IMR-90 (cell line): ENCODE measurements around the gene PEX6. TPM values are rescaled to one million over a fixed set of nuclear protein-coding genes. Genes with fewer than 3 reads are reported as not detected.

Experiments used
- ATAC-seq: fragments of 200-7000 bp; cut with Tn5 transposase; 2 replicates; pipeline ENCODE4 v1.9.1; 2020; ENCODE audit warnings: low read depth, mild to moderate bottlenecking, moderate library complexity
- BruUV-seq: library from RNA; stranded (reverse); fragments of 400-500 nt; replicated peaks from 2 replicates; lab custom pipeline; 2021; lab: Mats Ljungman, UMichigan
- CTCF ChIA-PET: fragments of 300-600 bp; formaldehyde crosslinking; extraction: SDS; loops from one replicate; lab custom pipeline; 2021; ENCODE audit warnings: antibody characterized with exemption; lab: Yijun Ruan, JAX
- POLR2A ChIA-PET: fragments of 300-600 bp; sonication (Branson Sonifier 250); formaldehyde crosslinking; loops from one replicate; lab custom pipeline; 2022; ENCODE audit warnings: antibody characterized with exemption; ENCODE audit not compliant: unreplicated experiment; lab: Charles Lee
- DNase-seq: peaks from one replicate; pipeline ENCODE4 v3.0.0; 2013
- H2AFZ ChIP-seq: replicated peaks from 2 replicates; pipeline ENCODE3; 2013; ENCODE audit warnings: low read length, mild to moderate bottlenecking; ENCODE audit not compliant: poor library complexity
- H2AK5ac ChIP-seq: 2 replicates; pipeline ENCODE4 v1.6.1; 2013; ENCODE audit warnings: low read depth, low read length, inconsistent platforms
- H2AK9ac ChIP-seq: replicated peaks from 2 replicates; pipeline ENCODE3; 2013; ENCODE audit warnings: mild to moderate bottlenecking, low read depth, low read length, moderate library complexity; ENCODE audit not compliant: poor library complexity
- H2BK120ac ChIP-seq: 2 replicates; pipeline ENCODE4 v1.6.1; 2013; ENCODE audit warnings: low read depth, low read length, inconsistent platforms
- H2BK15ac ChIP-seq: 3 replicates; pipeline ENCODE4 v1.6.1; 2013; ENCODE audit warnings: low read depth, low read length, inconsistent platforms
- H2BK20ac ChIP-seq: 2 replicates; pipeline ENCODE4 v1.6.1; 2013; ENCODE audit warnings: low read depth, mild to moderate bottlenecking, inconsistent platforms, low read length, moderate library complexity
- H2BK5ac ChIP-seq: 2 replicates; pipeline ENCODE4 v1.6.1; 2013; ENCODE audit warnings: mild to moderate bottlenecking, low read depth, low read length, inconsistent platforms; ENCODE audit not compliant: poor library complexity, severe bottlenecking
- H3K14ac ChIP-seq: replicated peaks from 2 replicates; pipeline ENCODE4 v1.6.1; 2013; ENCODE audit warnings: low read depth, low read length, inconsistent platforms
- H3K18ac ChIP-seq: 2 replicates; pipeline ENCODE4 v1.6.1; 2013; ENCODE audit warnings: low read depth, low read length, control low read depth
- H3K23ac ChIP-seq: 2 replicates; pipeline ENCODE4 v1.6.1; 2013; ENCODE audit warnings: low read depth, low read length, inconsistent platforms
- H3K27ac ChIP-seq: 2 replicates; pipeline ENCODE4 v1.5.1; 2013; ENCODE audit warnings: mild to moderate bottlenecking, control low read depth, low read length; ENCODE audit not compliant: insufficient read depth
- H3K27me3 ChIP-seq: 2 replicates; pipeline ENCODE4 v1.6.1; 2013; ENCODE audit warnings: low read length; ENCODE audit not compliant: control insufficient read depth, insufficient read depth
- H3K36me3 ChIP-seq: 2 replicates; pipeline ENCODE4 v1.6.1; 2013; ENCODE audit warnings: low read length, mixed read lengths; ENCODE audit not compliant: control insufficient read depth, insufficient read depth
- H3K4ac ChIP-seq: 2 replicates; pipeline ENCODE4 v1.6.1; 2013; ENCODE audit warnings: low read depth, low read length, inconsistent platforms
- H3K4me1 ChIP-seq: 2 replicates; pipeline ENCODE4 v1.6.1; 2013; ENCODE audit warnings: low read length, mixed read lengths; ENCODE audit not compliant: control insufficient read depth, insufficient read depth
- H3K4me2 ChIP-seq: 2 replicates; pipeline ENCODE4 v1.6.1; 2013; ENCODE audit warnings: low read depth, mild to moderate bottlenecking, control low read depth, low read length, moderate library complexity
- H3K4me3 ChIP-seq: 2 replicates; pipeline ENCODE4 v1.5.1; 2013; ENCODE audit warnings: low read depth, mild to moderate bottlenecking, control low read depth, low read length, moderate library complexity; ENCODE audit not compliant: insufficient read depth
- H3K56ac ChIP-seq: 2 replicates; pipeline ENCODE4 v1.6.1; 2013; ENCODE audit warnings: low read length, inconsistent platforms; ENCODE audit not compliant: insufficient read depth; ENCODE audit errors: extremely low read depth
- H3K79me1 ChIP-seq, 2 experiments: 2 replicates each; pipeline ENCODE4 v1.6.1; 2013; ENCODE audit warnings: low read length in 2 of 2, inconsistent platforms in 1 of 2, low read depth in 1 of 2
- H3K9ac ChIP-seq: 2 replicates; pipeline ENCODE4 v1.6.1; 2013; ENCODE audit warnings: low read depth, low read length, control low read depth
- H3K9me1 ChIP-seq: 2 replicates; pipeline ENCODE4 v1.6.1; 2013; ENCODE audit warnings: low read length, inconsistent platforms; ENCODE audit not compliant: insufficient read depth
- H3K9me3 ChIP-seq: 2 replicates; pipeline ENCODE4 v1.6.1; 2013; ENCODE audit warnings: low read length; ENCODE audit not compliant: control insufficient read depth, insufficient read depth
- H4K20me1 ChIP-seq: 2 replicates; pipeline ENCODE4 v1.6.1; 2013; ENCODE audit warnings: low read length, inconsistent platforms; ENCODE audit not compliant: insufficient read depth
- H4K5ac ChIP-seq: 2 replicates; pipeline ENCODE4 v1.6.1; 2013; ENCODE audit warnings: mild to moderate bottlenecking, low read depth, low read length, control low read depth
- H4K8ac ChIP-seq, 2 experiments: 2 replicates each; pipeline ENCODE4 v1.6.1; 2013; ENCODE audit warnings: low read depth in 2 of 2, low read length in 2 of 2, control low read depth in 1 of 2, inconsistent platforms in 1 of 2
- H4K91ac ChIP-seq: 2 replicates; pipeline ENCODE4 v1.6.1; 2013; ENCODE audit warnings: low read depth, low read length, inconsistent platforms; ENCODE audit not compliant: insufficient read depth
- NFE2L2 ChIP-seq: fragments of 150-350 bp; IDR thresholded peaks from 2 replicates; pipeline ENCODE4 v1.6.1; 2016; ENCODE audit warnings: low read depth, mild to moderate bottlenecking, low read length
- RAD21 ChIP-seq: IDR thresholded peaks from 2 replicates; pipeline ENCODE4 v1.6.1; 2012; ENCODE audit warnings: low read length, improper control_type of control experiment
- RCOR1 ChIP-seq: IDR thresholded peaks from 2 replicates; pipeline ENCODE4 v1.6.1; 2012; ENCODE audit warnings: mild to moderate bottlenecking, low read length, improper control_type of control experiment; ENCODE audit not compliant: insufficient replicate concordance
- WGBS, 2 experiments: methylation state at CpG; one replicate each; pipeline versions ENCODE4 v1.1.5 to v1.1.7; 2013; ENCODE audit warnings: missing lambda C conversion rate in 2 of 2; ENCODE audit not compliant: insufficient read length in 1 of 2; ENCODE audit errors: extremely low coverage in 2 of 2; 5-methylcytosine and 5-hydroxymethylcytosine counted together
- dilution Hi-C: fragments of 300-500 bp; cut with HindIII; formaldehyde crosslinking; loops from one replicate; pipeline ENCODE4 v1.14.3; 2018; ENCODE audit warnings: low sequenced_read_pairs; ENCODE audit not compliant: unreplicated experiment
- in situ Hi-C: fragments of 300-500 bp; cut with MboI; formaldehyde crosslinking; loops from 3 replicates; pipeline ENCODE4 v1.14.3; 2019; ENCODE audit warnings: low sequenced_read_pairs, inconsistent platforms, mixed read lengths
- intact Hi-C: fragments of 100-400 bp; cut with micrococcal nuclease; formaldehyde crosslinking; loops from 2 replicates; pipeline ENCODE4 v1.10.0; 2022
- polyA plus RNA-seq, 3 experiments: library from polyadenylated mRNA; depleted of rRNA; stranded (reverse); fragments of >200 nt; gene quantifications; 2 replicates each; pipeline ENCODE4 v1.2.3, GENCODE V29; 2012; ENCODE audit warnings: low replicate concordance in 1 of 3
- total RNA-seq: library from RNA; depleted of rRNA; stranded (reverse); fragments of >200 nt; gene quantifications from 2 replicates; pipeline ENCODE4 v1.2.3, GENCODE V29; 2012
- TF ChIP-seq, protein P1 (sequence below): conservative IDR thresholded peaks from 2 replicates; pipeline ENCODE4 v1.5.1; 2012; ENCODE audit warnings: mild to moderate bottlenecking, low read depth, low read length, improper control_type of control experiment

PEX6 gene
- total and polyA plus RNA-seq, 2 of the 4 experiments (the other 2 are of a cell fraction) = 10.4 to 10.6 TPM

DNA sequence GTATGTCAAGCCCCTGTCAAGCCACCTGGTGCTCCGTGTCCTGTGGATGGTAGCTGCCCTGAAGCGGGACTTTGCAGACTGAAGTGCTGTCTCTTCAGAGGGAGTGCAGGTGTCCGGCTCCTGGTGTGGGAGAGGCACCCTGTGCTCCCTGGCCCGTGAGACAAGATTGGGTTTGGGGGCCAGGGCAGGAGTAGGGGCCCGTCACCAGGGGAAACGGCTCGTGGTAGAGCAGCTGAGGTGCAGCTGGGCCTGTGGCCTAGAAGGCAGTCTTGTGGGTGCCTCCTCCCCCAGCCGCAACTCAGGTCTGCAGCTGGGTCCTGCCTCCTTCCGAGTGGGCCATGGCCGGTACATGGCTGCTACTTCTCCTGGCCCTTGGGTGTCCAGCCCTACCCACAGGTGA, 63.2 kb downstream of the PEX6 start, which contains the start of gene PTCRA:
Gene PTCRA (plus strand): TSS at position 322 of the 400 bp plus-strand sequence. CDS start 17 bp downstream, at position 339.
- H2BK15ac ChIP-seq = no peak within 1 kb of the TSS
- no peak within 1 kb of the TSS for H3K4me2 ChIP-seq
- H3K4me3 ChIP-seq = no peak within 1 kb of the TSS
- H3K27me3 ChIP-seq = peaks cover 1% of the 10 kb centered on the region
- no peak within 1 kb of the TSS for H2BK120ac ChIP-seq
- H3K4ac ChIP-seq = no peak within 1 kb of the TSS
- H3K36me3 ChIP-seq = no peaks in the 10 kb centered on the region
- no peak within 1 kb of the TSS for H2BK5ac ChIP-seq
- no peak within 1 kb of the TSS for H2AK5ac ChIP-seq
- no peak within 1 kb of the TSS for H3K18ac ChIP-seq
- H3K9me1 ChIP-seq = no peaks in the 10 kb centered on the region
- no peak within 1 kb of the TSS for H4K8ac ChIP-seq
- no peak within 1 kb of the TSS for H2AFZ ChIP-seq
- in situ Hi-C loops = no loop called here
- H3K9me3 ChIP-seq = no peaks in the 10 kb centered on the region
- H3K23ac ChIP-seq = no peak within 1 kb of the TSS
- no peak for DNase-seq
- ChIA-PET POLR2A (no interaction called here), CTCF (no interaction called here)
- H3K27ac ChIP-seq = no peak within 1 kb of the TSS
- no peak within 1 kb of the TSS for H2AK9ac ChIP-seq
- intact Hi-C loops = no loop called here
- H3K14ac ChIP-seq = no peak within 1 kb of the TSS
- no peak within 1 kb of the TSS for H4K5ac ChIP-seq
- WGBS, 2 experiments = 91% methylated on average over 4 of the region's 10 CpGs; no CpG with 5 or more reads in 1 of the 2 experiments
- H3K79me1 ChIP-seq = no peaks in the 10 kb centered on the region
- no peak within 1 kb of the TSS for H3K56ac ChIP-seq
- H4K91ac ChIP-seq = no peak within 1 kb of the TSS
- dilution Hi-C loops = no loop called here
- no TSS peak for BruUV-seq
- no peak for ATAC-seq
- TF ChIP-seq, protein P1, sequence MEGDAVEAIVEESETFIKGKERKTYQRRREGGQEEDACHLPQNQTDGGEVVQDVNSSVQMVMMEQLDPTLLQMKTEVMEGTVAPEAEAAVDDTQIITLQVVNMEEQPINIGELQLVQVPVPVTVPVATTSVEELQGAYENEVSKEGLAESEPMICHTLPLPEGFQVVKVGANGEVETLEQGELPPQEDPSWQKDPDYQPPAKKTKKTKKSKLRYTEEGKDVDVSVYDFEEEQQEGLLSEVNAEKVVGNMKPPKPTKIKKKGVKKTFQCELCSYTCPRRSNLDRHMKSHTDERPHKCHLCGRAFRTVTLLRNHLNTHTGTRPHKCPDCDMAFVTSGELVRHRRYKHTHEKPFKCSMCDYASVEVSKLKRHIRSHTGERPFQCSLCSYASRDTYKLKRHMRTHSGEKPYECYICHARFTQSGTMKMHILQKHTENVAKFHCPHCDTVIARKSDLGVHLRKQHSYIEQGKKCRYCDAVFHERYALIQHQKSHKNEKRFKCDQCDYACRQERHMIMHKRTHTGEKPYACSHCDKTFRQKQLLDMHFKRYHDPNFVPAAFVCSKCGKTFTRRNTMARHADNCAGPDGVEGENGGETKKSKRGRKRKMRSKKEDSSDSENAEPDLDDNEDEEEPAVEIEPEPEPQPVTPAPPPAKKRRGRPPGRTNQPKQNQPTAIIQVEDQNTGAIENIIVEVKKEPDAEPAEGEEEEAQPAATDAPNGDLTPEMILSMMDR = no peak
- TF ChIP-seq RAD21 (no peak), RCOR1 (no peak), NFE2L2 (no peak)
- peaks cover 2% of the 10 kb centered on the region; the same call in 1 of the 2 replicates for H3K4me1 ChIP-seq
- H2BK20ac ChIP-seq = no peak within 1 kb of the TSS
- no peak within 1 kb of the TSS for H3K9ac ChIP-seq
- no peaks in the 10 kb centered on the region for H4K20me1 ChIP-seq
